ENCODE data around the gene SLC37A2.

DNA sequence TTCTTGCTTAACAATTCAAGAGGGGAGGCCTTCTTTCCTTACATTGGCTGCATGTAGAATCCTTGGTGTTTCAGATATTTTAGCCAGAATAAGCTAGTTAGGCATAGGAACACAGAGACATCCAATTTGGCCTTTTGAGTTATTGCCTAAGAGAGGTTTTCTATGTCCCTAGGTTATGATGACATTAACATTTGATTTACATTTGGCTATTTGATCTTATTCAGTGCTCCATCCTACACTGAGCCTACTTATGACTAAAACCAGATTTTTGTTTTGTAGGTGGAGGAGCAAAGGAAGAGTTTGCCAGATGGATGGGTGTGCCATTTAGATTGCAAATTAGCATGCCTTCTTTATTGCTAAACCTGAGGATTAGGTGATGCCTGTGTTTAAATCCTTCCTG, 11.1 kb upstream of the SLC37A2 start:
- TF ChIP-seq, protein P1, sequence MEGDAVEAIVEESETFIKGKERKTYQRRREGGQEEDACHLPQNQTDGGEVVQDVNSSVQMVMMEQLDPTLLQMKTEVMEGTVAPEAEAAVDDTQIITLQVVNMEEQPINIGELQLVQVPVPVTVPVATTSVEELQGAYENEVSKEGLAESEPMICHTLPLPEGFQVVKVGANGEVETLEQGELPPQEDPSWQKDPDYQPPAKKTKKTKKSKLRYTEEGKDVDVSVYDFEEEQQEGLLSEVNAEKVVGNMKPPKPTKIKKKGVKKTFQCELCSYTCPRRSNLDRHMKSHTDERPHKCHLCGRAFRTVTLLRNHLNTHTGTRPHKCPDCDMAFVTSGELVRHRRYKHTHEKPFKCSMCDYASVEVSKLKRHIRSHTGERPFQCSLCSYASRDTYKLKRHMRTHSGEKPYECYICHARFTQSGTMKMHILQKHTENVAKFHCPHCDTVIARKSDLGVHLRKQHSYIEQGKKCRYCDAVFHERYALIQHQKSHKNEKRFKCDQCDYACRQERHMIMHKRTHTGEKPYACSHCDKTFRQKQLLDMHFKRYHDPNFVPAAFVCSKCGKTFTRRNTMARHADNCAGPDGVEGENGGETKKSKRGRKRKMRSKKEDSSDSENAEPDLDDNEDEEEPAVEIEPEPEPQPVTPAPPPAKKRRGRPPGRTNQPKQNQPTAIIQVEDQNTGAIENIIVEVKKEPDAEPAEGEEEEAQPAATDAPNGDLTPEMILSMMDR (IDR thresholded peaks at IDR 0.05): no peak
- no peak for TF ChIP-seq POLR2A (IDR thresholded peaks at IDR 0.05)
